AG04450 (cell line): ENCODE measurements around the gene RABL3. TPM values are rescaled to one million over a fixed set of nuclear protein-coding genes. Genes with fewer than 3 reads are reported as not detected.
"Not testable (repeated sequence)": the region's sequence is repeated elsewhere in the genome, so short reads cannot be mapped to it uniquely, and the experiment has no call there.

Experiments
- CTCF ChIA-PET: fragments of 300-600, 350-600 bp; formaldehyde crosslinking; extraction: SDS; loops from one replicate; lab custom pipeline; 2022; ENCODE audit warnings: antibody characterized with exemption, inconsistent platforms; lab: Charles Lee
- POLR2A ChIA-PET: fragments of 350-600 bp; formaldehyde crosslinking; extraction: SDS; loops from one replicate; lab custom pipeline; 2021; ENCODE audit warnings: antibody characterized with exemption, inconsistent platforms; lab: Yijun Ruan, JAX
- DNase-seq: peaks from one replicate; pipeline ENCODE4 v3.0.0-alpha.2; 2011; ENCODE audit warnings: low read depth, low spot score
- H3K27ac ChIP-seq: one replicate; pipeline ENCODE4 v1.5.1; 2012; ENCODE audit warnings: low read depth, low read length, control low read depth
- H3K27me3 ChIP-seq: one replicate; pipeline ENCODE4 v1.6.0; 2012; ENCODE audit warnings: low read length; ENCODE audit not compliant: control insufficient read depth, insufficient read depth
- H3K4me3 ChIP-seq: 2 replicates; pipeline ENCODE4 v1.5.1; 2011; ENCODE audit warnings: mild to moderate bottlenecking, low read depth, low read length, control low read depth
- H3K9me3 ChIP-seq: 2 replicates; pipeline ENCODE4 v1.5.1; 2012; ENCODE audit warnings: low read length; ENCODE audit not compliant: control insufficient read depth, insufficient read depth
- polyA minus RNA-seq: library from RNA; depleted of rRNA, polyadenylated mRNA; stranded (reverse); fragments of >200 nt; gene quantifications from 2 replicates; pipeline ENCODE4 v1.2.3, GENCODE V29; 2011; rRNA and poly(A)+ RNA removed
- polyA plus RNA-seq: library from polyadenylated mRNA; depleted of rRNA; stranded (reverse); fragments of >200 nt; gene quantifications from 2 replicates; pipeline ENCODE4 v1.2.3, GENCODE V29; 2011; rRNA removed
- TF ChIP-seq, protein P1 (sequence below): IDR thresholded peaks from 2 replicates; pipeline ENCODE4 v1.5.1; 2011; ENCODE audit warnings: low read depth, low read length, control low read depth, inconsistent platforms

RABL3 gene, protein sequence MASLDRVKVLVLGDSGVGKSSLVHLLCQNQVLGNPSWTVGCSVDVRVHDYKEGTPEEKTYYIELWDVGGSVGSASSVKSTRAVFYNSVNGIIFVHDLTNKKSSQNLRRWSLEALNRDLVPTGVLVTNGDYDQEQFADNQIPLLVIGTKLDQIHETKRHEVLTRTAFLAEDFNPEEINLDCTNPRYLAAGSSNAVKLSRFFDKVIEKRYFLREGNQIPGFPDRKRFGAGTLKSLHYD
- polyA plus RNA-seq, result 7.9 and 9.3 TPM in 2 replicates
- 3.8 and 6.1 TPM in 2 replicates for polyA minus RNA-seq

DNA sequence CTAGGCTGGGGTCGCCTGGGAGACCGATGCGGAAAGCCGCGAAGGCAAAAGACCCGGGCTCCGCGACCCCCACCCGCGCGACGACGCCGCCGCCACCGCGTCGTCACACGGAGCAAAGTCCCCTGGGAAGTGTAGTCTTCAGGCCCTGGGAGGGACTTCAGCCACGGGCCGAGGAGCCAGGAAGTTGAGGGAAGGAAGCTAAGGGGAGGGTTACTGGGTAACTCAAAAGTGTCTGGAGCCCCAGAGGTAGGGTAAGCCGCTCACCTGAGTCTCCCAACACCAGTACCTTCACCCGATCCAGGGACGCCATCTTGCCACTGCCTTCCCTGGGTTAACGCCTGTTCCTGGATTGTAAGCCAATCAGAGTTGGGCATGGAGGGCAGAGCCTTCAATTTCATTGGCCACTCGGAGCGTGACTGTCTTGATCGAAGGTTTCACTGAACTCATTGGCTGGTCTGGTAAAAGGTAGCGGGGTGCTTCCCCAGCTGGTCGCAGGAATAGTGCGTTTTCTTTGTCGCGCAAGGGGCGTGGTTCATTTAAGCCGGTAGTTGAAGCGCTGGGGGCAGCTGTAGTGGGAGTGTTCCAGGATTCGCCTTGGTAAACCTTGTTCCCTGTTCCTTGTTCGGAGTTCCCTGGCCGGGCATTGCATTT lies at the start of gene RABL3, which contains the start of gene GTF2E1:
TSS of gene RABL3 (minus strand) at position 319 of the 651 bp plus-strand sequence. CDS start at position 310, 9 bp downstream.
TSS of gene GTF2E1 (plus strand) at position 547 of the 651 bp plus-strand sequence. CDS start 7,809 bp downstream, outside the sequence.
- Histone ChIP-seq H3K27me3 (no peaks in the 10 kb centered on the region), H3K27ac (peak within 1 kb of the TSS; percentile 97), H3K4me3 (peak within 1 kb of the TSS; percentile 98), H3K9me3 (peaks cover 9% of the 10 kb centered on the region)
- ChIA-PET POLR2A (interaction anchor here (0.6 to 1.1 kb wide), 6 partner anchors 12 to 166 kb away, joined by 3 to 5 read pairs (median 3); partner anchors contain the start of genes NDUFB4 and STXBP5L), CTCF (interaction anchor here (0.6 to 2.9 kb wide), 5 partner anchors 52 to 280 kb away, joined by 3 to 12 read pairs (median 8); no protein-coding TSS in a partner anchor)
- TF ChIP-seq, protein P1, sequence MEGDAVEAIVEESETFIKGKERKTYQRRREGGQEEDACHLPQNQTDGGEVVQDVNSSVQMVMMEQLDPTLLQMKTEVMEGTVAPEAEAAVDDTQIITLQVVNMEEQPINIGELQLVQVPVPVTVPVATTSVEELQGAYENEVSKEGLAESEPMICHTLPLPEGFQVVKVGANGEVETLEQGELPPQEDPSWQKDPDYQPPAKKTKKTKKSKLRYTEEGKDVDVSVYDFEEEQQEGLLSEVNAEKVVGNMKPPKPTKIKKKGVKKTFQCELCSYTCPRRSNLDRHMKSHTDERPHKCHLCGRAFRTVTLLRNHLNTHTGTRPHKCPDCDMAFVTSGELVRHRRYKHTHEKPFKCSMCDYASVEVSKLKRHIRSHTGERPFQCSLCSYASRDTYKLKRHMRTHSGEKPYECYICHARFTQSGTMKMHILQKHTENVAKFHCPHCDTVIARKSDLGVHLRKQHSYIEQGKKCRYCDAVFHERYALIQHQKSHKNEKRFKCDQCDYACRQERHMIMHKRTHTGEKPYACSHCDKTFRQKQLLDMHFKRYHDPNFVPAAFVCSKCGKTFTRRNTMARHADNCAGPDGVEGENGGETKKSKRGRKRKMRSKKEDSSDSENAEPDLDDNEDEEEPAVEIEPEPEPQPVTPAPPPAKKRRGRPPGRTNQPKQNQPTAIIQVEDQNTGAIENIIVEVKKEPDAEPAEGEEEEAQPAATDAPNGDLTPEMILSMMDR, result no peak
- peak; percentile 99 for DNase-seq

DNA sequence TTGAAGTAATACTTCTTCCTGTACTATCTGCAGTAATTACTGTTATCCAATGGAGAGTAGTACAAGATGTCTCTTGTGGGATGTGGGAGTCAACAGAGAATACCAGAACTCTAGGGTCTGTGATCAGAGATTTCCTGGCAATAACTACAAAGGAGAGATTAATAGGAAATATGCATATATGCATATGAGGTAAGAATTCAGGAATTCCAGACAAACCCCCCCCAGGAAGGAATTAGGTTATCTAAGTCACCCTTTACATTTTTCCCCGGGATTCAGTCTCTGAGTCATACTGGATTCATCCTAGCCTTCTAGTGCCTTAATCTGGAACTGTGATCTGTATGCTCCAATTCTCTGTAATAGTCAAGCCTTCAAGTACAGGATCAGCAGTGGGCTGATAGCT lies 49.6 kb upstream of the RABL3 start:
- Histone ChIP-seq H3K27me3 (no peaks in the 10 kb centered on the region), H3K27ac (no peak overlapping the region), H3K9me3 (no peaks in the 10 kb centered on the region), H3K4me3 (no peak overlapping the region)
- ChIA-PET POLR2A (interaction anchor here (0.6 kb wide), 1 partner anchor 49 kb away, joined by 3 read pairs; the partner anchor contains the start of genes GTF2E1 and RABL3), CTCF (interaction anchor here (5.2 kb wide), 2 partner anchors 224 to 232 kb away, joined by 103 to 149 read pairs; no protein-coding TSS in a partner anchor)
- TF ChIP-seq, protein P1, result no peak
- peak; percentile 29 for DNase-seq

DNA sequence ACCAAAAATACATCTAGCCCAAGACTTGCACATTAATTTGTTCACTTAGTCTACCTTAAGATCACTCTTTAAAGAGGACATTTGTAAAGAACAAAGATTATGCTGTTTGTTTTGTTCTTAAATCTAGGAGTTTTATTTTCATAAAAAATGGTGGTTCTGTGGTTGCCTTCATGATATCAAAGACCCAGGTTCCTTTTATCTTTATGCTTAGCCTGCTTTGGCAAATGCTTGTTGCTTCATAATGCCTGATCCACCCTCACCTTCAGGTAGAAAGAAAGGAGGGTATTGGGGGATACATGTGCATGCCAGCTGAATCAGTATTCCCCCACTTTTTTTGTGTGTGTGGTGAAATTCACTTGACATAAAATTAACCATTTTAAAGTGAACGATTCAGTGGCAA lies 48.7 kb upstream of the RABL3 start:
- TF ChIP-seq, protein P1, result no peak
- no peak overlapping the region for H3K4me3 ChIP-seq
- no peak overlapping the region for H3K27ac ChIP-seq
- no peaks in the 10 kb centered on the region for H3K27me3 ChIP-seq
- ChIA-PET POLR2A (no interaction called here), CTCF (interaction anchor here (1.0 to 5.2 kb wide), 4 partner anchors 22 to 232 kb away, joined by 4 to 149 read pairs (median 54); no protein-coding TSS in a partner anchor)
- H3K9me3 ChIP-seq, result no peaks in the 10 kb centered on the region
- DNase-seq, result no peak

DNA sequence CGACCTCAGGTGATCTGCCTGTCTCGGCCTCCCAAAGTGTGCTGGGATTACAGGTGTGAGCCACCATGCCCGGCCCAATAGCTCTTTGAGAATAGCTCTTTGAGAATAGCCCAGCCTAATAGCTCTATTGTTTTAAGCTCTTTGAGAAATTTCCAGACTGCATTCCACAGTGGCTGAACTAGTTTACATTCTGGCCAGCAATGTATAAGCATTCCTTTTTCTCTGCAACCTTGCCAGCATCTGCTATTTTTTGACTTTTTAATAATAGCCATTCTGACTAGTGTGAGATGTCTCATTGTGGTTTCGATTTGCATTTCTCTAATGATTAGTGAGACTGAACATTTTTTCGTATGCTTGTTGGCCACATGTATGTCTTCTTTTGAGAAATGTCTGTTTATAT lies 43.5 kb upstream of the RABL3 start:
- not testable (repeated sequence) for H3K27me3 ChIP-seq, H3K9me3 ChIP-seq, H3K4me3 ChIP-seq, H3K27ac ChIP-seq
- peak; percentile 44 for DNase-seq
- ChIA-PET POLR2A (interaction anchor here (0.6 to 1.0 kb wide), 3 partner anchors 43 to 691 kb away, joined by 3 to 5 read pairs (median 3); partner anchors contain the start of genes GTF2E1 and RABL3), CTCF (interaction anchor here (0.8 to 3.1 kb wide), 8 partner anchors 9 to 227 kb away, joined by 3 to 31 read pairs (median 8); no protein-coding TSS in a partner anchor)

DNA sequence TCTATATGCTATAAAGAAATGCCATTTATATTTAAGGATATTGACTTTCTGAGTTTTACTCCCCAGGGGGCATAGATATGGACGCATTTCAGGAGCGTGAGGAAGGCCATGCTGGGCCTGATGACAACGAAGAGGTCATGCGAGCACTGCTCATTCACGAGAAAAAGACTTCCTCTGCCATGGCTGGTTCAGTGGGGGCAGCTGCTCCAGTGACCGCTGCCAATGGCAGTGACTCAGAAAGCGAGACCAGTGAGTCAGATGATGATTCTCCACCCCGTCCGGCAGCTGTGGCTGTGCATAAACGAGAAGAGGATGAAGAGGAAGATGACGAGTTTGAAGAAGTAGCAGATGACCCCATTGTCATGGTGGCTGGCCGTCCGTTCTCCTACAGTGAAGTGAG lies 38.7 kb upstream of the RABL3 start:
- CTCF ChIA-PET, result interaction anchor here (1.1 to 4.6 kb wide), 3 partner anchors 12 to 221 kb away, joined by 6 to 41 read pairs (median 16); no protein-coding TSS in a partner anchor
- Histone ChIP-seq H3K4me3 (no peak overlapping the region; the same call in 1 of the 2 replicates), H3K27me3 (no peaks in the 10 kb centered on the region), H3K9me3 (no peaks in the 10 kb centered on the region), H3K27ac (peak overlapping the region; percentile 54)
- peak; percentile 44 for DNase-seq
- POLR2A ChIA-PET, result no interaction called here
- TF ChIP-seq, protein P1, result no peak
